ENCODE results near the gene AGBL4.

- TF ChIP-seq CTCF (IDR thresholded peaks at IDR 0.05; ENCODE audit: borderline replicate concordance, extremely low read depth, low read length, poor library complexity, severe bottlenecking) = no peak
- no peak for TF ChIP-seq EZH2 (IDR thresholded peaks at IDR 0.05; ENCODE audit: borderline replicate concordance, low read depth, low read length, severe bottlenecking)
Measured at GRCh38 chr1:48627486-48627885, 1396.3 kb downstream of the AGBL4 start.
